SIG-M5 (cell line): ENCODE measurements around the gene DNMT1.
"Not testable (repeated sequence)": the region's sequence is repeated elsewhere in the genome, so short reads cannot be mapped to it uniquely, and the experiment has no call there.

Experiments used
- DNase-seq: peaks from one replicate; lab custom pipeline; 2025; lab: John Stamatoyannopoulos, UW

Gene DNMT1

GRCh38 chr19:10182847-10183246 lies 11.9 kb downstream of the DNMT1 start:
- no peak for DNase-seq

GRCh38 chr19:10182076-10182475 lies 12.7 kb downstream of the DNMT1 start:
- no peak for DNase-seq

- DNase-seq = no peak
These were observed 14.3 kb downstream of the DNMT1 start for GRCh38 chr19:10180459-10180858.

GRCh38 chr19:10180024-10180423 lies 14.7 kb downstream of the DNMT1 start:
- not testable (repeated sequence) for DNase-seq

- no peak for DNase-seq
These were observed 21.2 kb downstream of the DNMT1 start for GRCh38 chr19:10173527-10173926.

GRCh38 chr19:10168386-10168948 lies 26.3 kb downstream of the DNMT1 start:
- no peak for DNase-seq

GRCh38 chr19:10167459-10167858 lies 27.3 kb downstream of the DNMT1 start:
- no peak for DNase-seq

GRCh38 chr19:10166501-10166900 lies 28.3 kb downstream of the DNMT1 start:
- DNase-seq = not testable (repeated sequence)

- DNase-seq = no peak
These were observed 28.7 kb downstream of the DNMT1 start for GRCh38 chr19:10166046-10166445.

GRCh38 chr19:10163536-10163935 lies 31.2 kb downstream of the DNMT1 start:
- no peak for DNase-seq

- no peak for DNase-seq
These were observed 35.1 kb downstream of the DNMT1 start for GRCh38 chr19:10159610-10160009.

GRCh38 chr19:10158485-10158884 lies 36.3 kb downstream of the DNMT1 start:
- no peak for DNase-seq

- no peak for DNase-seq
These were observed 36.7 kb downstream of the DNMT1 start for GRCh38 chr19:10158071-10158470.

GRCh38 chr19:10155839-10156238 lies 38.9 kb downstream of the DNMT1 start:
- DNase-seq = no peak

- DNase-seq = no peak
These were observed 42.7 kb downstream of the DNMT1 start for GRCh38 chr19:10152100-10152499.

- DNase-seq = no peak
These were observed 43.2 kb downstream of the DNMT1 start for GRCh38 chr19:10151521-10151920.

GRCh38 chr19:10149427-10149826 lies 45.3 kb downstream of the DNMT1 start:
- no peak for DNase-seq

- no peak for DNase-seq
These were observed 48.6 kb downstream of the DNMT1 start for GRCh38 chr19:10146142-10146541.

- DNase-seq = no peak
These were observed 49.7 kb downstream of the DNMT1 start for GRCh38 chr19:10145031-10145430.

GRCh38 chr19:10144361-10144760 lies 50.4 kb downstream of the DNMT1 start:
- DNase-seq = no peak

GRCh38 chr19:10143681-10144080 lies 51.1 kb downstream of the DNMT1 start:
- no peak for DNase-seq

GRCh38 chr19:10142701-10143375 lies 51.9 kb downstream of the DNMT1 start:
- DNase-seq = no peak

GRCh38 chr19:10141973-10142372 lies 52.8 kb downstream of the DNMT1 start:
- no peak for DNase-seq

- DNase-seq = no peak
These were observed 53.3 kb downstream of the DNMT1 start for GRCh38 chr19:10141479-10141878.
